GM20000 (cell line): ENCODE data around the gene INSL4.
A peak's percentile ranks its signal among the peaks of the same experiment; 100 is the strongest.

ENCODE experiments used
- DNase-seq: peaks from one replicate; pipeline ENCODE4 v3.0.0; 2012; ENCODE audit warnings: low spot score
- TF ChIP-seq, protein P1 (sequence below): IDR thresholded peaks from 2 replicates; pipeline ENCODE4 v1.5.1; 2012; ENCODE audit warnings: mild to moderate bottlenecking, control low read depth; ENCODE audit errors: extremely low read depth, missing control alignments

The INSL4 gene

DNA sequence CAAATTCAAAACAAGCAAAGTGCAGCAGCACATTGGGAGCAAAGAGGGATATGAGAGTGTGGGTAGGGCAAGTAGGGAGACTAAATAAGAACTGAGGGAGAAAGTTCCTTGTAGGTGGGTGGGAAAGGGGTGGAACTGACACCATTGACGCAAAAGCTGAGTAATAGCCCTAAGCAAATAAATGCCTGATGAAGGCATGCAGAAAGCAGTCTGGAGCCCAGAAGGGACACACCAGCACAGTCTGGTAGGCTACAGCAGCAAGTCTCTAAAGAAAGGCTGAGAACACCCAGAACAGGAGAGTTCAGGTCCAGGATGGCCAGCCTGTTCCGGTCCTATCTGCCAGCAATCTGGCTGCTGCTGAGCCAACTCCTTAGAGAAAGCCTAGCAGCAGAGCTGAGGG is at the start of gene INSL4:
Gene INSL4, plus strand, starts transcription at position 208 of the 400 bp plus-strand sequence. Its CDS starts 105 bp downstream, at position 313.
- TF ChIP-seq, protein P1, sequence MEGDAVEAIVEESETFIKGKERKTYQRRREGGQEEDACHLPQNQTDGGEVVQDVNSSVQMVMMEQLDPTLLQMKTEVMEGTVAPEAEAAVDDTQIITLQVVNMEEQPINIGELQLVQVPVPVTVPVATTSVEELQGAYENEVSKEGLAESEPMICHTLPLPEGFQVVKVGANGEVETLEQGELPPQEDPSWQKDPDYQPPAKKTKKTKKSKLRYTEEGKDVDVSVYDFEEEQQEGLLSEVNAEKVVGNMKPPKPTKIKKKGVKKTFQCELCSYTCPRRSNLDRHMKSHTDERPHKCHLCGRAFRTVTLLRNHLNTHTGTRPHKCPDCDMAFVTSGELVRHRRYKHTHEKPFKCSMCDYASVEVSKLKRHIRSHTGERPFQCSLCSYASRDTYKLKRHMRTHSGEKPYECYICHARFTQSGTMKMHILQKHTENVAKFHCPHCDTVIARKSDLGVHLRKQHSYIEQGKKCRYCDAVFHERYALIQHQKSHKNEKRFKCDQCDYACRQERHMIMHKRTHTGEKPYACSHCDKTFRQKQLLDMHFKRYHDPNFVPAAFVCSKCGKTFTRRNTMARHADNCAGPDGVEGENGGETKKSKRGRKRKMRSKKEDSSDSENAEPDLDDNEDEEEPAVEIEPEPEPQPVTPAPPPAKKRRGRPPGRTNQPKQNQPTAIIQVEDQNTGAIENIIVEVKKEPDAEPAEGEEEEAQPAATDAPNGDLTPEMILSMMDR, result no peak
- DNase-seq, result no peak

DNA sequence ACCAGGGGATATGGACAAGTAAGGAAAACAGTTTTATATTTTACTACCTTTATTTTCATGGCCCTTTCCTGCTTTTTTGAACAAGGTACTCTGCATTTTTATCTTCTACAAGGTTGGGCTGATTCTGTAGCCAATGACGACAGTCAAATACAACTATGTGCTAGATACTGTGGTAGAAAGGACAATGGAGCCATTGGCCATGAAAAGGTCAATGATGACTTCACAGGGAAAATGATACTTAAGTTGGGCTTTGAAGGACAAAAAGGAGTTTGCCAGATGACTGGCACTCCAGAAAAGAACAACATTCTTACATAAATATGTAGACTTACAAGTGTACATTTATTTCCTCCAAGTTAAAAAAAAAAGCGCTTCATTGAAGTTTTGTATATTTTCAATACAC is 46.4 kb upstream of the INSL4 start:
- TF ChIP-seq, protein P1, result no peak
- no peak for DNase-seq

DNA sequence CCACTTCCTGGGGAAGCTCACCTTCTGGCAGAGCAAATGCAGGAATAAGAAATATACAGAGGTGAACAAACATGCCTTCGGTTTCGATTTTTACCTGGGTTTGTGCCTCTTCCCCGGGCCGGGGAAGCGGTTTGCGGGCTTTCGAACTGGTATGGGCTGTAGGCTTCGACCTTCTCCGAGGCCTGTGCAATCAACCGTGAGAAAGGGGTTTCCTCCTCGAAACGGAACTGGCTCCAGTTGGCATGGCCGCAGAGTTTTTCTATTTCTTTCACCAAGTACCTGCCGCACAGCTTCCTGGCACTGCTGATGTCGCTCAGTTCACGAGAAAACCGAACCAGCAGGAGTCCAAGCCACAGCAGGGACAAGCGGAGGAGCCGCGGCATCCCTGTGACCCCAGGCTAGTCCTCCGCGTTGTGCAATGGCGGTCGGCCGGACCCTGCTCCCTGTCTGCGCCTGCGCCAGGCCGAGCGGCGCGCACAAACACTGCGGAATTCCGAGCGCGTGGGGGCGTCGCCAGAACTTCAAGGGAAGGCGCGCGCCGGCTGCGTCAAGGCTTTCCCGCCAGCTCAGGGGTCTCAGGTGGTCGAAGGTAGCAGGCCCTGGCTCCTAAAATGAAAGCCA is 45.9 kb upstream of the INSL4 start, which contains the start of gene INSL6:
Gene INSL6, minus strand, starts transcription at position 420 of the 621 bp plus-strand sequence. Its CDS starts 37 bp downstream, at position 383.
- TF ChIP-seq, protein P1, result no peak
- DNase-seq, result no peak

DNA sequence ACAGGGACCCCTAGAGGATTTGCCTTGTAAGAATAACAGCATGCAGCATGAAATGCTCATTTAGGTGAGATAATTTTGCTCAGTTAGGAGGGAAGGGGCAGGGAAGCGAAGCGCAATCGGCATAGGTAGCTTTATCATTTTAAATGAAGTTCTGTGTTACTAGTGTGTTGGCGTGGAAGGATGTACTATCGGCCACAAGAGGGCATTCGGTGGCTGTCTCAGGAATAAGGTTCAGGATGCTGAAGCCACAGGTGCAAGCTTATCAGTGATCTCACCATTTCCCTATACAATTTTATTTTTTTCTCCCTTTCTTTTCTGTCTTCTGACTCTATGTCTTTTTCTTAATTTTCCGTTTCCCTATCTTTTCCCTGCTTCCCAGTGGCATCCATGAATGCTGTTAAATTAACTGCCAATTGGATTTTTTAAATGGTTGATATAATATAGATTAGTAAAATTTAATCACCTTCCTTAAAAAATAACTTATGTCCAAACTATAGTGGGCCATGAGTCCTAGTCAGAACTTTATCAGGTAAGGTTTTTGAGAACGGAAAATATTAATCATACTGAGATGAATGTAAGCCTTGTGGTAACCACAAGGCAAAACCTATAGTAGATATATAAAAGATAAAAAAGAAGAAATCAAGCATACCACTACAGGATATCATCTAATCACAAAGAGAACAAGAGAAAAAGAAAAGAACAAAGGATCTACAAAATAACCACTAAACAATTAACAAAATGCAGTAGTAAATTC is 44.6 kb upstream of the INSL4 start:
- peak; percentile 75 for DNase-seq
- TF ChIP-seq, protein P1, result no peak

DNA sequence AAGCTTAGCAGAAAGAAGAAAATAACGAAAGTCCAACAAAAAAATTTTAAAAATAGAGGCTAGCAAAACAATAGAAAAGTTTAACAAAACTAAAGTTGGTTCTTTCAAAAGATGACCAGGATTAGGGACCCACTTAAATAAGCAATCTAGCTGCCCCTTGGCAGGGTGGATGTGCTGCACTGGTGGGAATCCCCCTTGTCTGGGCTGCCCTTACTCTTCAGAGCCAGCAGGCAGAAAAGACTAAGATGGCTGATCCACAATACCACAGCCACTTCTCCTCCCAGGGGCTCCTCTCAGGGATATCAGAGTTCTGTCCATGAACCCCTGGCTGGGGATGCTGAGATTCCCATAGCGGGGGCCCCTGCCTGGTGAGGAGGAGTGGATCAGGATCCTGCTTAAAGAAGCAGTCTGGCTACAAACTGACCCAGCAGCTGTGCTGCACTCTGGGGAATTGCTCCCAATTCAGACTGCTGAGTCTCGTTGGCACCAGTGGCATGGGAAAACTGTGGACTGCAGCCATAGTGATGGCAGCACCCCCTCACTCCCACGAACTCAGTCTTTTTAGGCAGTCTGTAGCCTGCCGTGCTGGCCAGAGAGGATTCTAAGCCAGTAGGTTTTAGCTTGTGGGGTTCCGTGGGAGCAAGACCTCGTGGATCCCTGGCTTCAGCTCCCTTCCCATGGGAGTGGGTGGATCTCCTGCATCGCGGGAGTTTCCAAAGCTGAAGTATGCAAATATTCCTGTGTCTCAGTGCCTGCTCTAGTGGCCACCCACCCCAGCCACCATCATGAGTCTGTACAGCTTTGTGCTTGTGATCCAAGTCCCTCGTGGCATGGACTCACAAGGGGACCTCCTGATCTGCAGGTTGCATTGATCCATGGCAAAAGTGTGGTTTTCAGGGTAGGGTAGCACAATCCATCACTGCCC is 42.9 kb upstream of the INSL4 start:
- TF ChIP-seq, protein P1, result no peak
- no peak for DNase-seq

DNA sequence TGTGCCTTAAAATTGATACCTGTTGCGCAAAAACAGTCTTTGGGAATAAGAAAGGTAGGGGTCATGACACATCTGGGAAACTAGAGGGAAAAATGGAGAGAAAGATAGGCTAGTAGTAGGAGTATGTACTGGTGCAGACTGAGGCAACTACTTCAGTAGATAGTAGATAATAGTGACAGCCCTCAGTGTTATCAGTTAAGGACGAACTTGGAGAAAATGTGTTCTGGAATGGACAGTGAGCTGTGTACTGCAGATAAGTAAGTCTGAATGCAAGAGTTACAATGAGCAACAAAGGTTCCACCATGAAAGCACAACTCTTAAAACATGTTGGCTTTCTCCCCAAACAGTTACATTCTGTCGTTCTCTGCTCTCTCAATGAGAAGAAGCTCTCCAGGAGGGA is 39.2 kb upstream of the INSL4 start:
- no peak for DNase-seq
- TF ChIP-seq, protein P1, result no peak
